GM21526 (cell line): Measurements from ENCODE around the gene ARNT2.
"Not testable (repeated sequence)": the region's sequence is repeated elsewhere in the genome, so short reads cannot be mapped to it uniquely, and the experiment has no call there.

Source experiments
- ATAC-seq: cut with Tn5 transposase; IDR thresholded peaks from one replicate; pipeline ENCODE4 v1.9.1; 2021; ENCODE audit warnings: moderate library complexity; ENCODE audit not compliant: unreplicated experiment, low FRiP score

The ARNT2 gene

GRCh38 chr15:80638553-80639167, 234.5 kb downstream of the ARNT2 start:
- ATAC-seq, result no peak

DNA sequence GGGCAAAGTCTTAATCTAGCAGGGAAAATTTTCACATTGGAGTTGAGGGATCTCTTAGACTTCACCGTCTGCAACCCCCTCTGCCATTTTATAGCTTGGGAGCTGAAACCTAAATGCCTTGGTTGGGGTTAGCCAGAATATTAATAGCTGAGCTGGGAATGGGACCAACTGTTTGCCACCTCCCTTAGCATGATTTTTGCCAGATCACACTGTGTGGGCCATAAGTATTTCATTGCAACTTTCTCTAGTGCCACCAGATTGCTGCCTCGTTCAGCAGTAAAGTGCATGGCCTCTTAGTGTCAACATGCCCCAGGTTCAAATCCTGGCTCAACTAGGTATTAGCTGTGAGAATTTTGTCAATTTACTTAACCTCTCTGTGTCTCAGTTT, 235.0 kb downstream of the ARNT2 start:
- no peak for ATAC-seq

- no peak for ATAC-seq
These were observed 236.4 kb downstream of the ARNT2 start for GRCh38 chr15:80640531-80641121.

GRCh38 chr15:80641384-80641783, 237.2 kb downstream of the ARNT2 start:
- ATAC-seq, result no peak

DNA sequence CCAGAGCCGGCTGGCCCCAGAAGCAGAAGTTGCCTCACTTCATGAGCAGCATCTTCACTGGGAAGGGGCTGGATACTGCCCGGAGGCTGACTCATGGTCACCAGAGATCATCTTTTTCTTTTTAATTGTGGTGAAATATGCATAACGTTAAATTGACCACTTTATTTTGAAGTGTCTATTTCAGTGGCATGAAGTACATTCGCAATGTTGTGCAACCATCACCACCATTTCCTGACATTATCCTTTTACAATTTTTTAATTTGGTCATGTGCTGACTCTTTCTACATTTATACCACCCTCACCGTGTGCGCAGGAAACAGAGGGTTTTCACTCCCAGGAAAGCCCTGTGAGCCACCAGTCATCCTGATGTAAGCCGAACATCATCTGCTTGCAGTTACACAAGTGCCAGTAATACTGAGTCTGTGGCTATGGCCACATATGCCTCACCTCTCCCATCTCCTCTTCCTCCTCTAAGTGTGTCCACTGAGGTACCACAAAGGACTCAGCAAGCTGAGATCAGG, 239.3 kb downstream of the ARNT2 start:
- ATAC-seq, result no peak

DNA sequence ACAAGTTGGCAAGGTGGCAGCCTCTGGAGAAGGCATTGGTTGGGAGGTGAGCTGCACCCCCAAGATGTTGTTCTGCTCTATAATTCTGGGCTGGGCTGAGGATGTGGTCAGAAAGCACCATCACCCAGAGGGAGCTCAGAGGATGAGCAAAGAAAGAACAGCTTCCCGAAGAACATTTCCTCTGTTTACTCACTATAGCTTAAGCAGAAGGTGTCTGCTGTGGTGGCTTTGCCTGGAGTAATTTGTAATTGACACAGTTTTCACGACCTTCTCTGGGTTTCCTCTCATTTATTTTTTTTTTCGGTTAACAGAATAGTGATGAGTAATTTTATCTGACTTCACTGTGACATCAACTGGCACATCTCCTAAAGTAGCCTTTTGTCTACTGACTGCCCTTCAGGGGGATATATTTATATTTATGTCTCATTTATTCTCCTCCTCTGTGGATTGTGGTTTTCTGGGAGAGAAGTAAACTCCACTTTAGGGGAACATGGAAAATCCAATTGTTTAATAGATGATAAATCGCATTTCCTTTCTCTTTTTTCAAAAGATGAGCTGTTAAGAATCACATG, 241.4 kb downstream of the ARNT2 start:
- ATAC-seq, result no peak

- not testable (repeated sequence) for ATAC-seq
These were observed 243.2 kb downstream of the ARNT2 start for GRCh38 chr15:80647424-80647823.
